ENCODE measurements around the gene DTWD2. TPM values are rescaled to one million over a fixed set of nuclear protein-coding genes. Genes with fewer than 3 reads are reported as not detected.
"Not testable (repeated sequence)": the region's sequence is repeated elsewhere in the genome, so short reads cannot be mapped to it uniquely, and the experiment has no call there.

The DTWD2 gene
- total RNA-seq, 4 donors from 2014 or later: 1.5 to 42.1 (median 15.9) TPM

- no peaks in the 10 kb centered on the region for H3K9me3 ChIP-seq
- no peak for TF ChIP-seq POLR2A (IDR thresholded peaks at IDR 0.05)
- no peak for TF ChIP-seq CTCF (IDR thresholded peaks at IDR 0.05)
- DNase-seq: no peak
- intact Hi-C loops (cut with DNase I; ENCODE audit: low total_unique reads): no loop called here
- no peak overlapping the region for H3K4me3 ChIP-seq
- no peaks in the 10 kb centered on the region for H3K4me1 ChIP-seq
- no peaks in the 10 kb centered on the region for H3K27me3 ChIP-seq
- no peak overlapping the region for H3K27ac ChIP-seq
- no peaks in the 10 kb centered on the region for H3K36me3 ChIP-seq
Observed at GRCh38 chr5:119016125-119016774, 27.9 kb upstream of the DTWD2 start.

GRCh38 chr5:119011186-119011585 is 22.8 kb upstream of the DTWD2 start:
- Histone ChIP-seq H3K27me3 (no peaks in the 10 kb centered on the region), H3K36me3 (no peaks in the 10 kb centered on the region), H3K4me3 (no peak overlapping the region), H3K9me3 (no peaks in the 10 kb centered on the region), H3K4me1 (no peaks in the 10 kb centered on the region), H3K27ac (no peak overlapping the region)
- TF ChIP-seq POLR2A (IDR thresholded peaks at IDR 0.05) (no peak), CTCF (IDR thresholded peaks at IDR 0.05) (no peak)
- intact Hi-C loops (cut with DNase I; ENCODE audit: low total_unique reads): no loop called here
- DNase-seq: no peak

- no peaks in the 10 kb centered on the region for H3K27me3 ChIP-seq
- intact Hi-C loops (cut with DNase I; ENCODE audit: low total_unique reads): no loop called here
- H3K4me1 ChIP-seq: no peaks in the 10 kb centered on the region
- no peaks in the 10 kb centered on the region for H3K9me3 ChIP-seq
- no peak overlapping the region for H3K4me3 ChIP-seq
- DNase-seq: no peak
- TF ChIP-seq CTCF (IDR thresholded peaks at IDR 0.05) (no peak), POLR2A (IDR thresholded peaks at IDR 0.05) (no peak)
- H3K36me3 ChIP-seq: no peaks in the 10 kb centered on the region
- no peak overlapping the region for H3K27ac ChIP-seq
Observed at GRCh38 chr5:119010206-119010605, 21.9 kb upstream of the DTWD2 start.

GRCh38 chr5:119009131-119009530 is 20.8 kb upstream of the DTWD2 start:
- Histone ChIP-seq H3K27ac (no peak overlapping the region), H3K36me3 (no peaks in the 10 kb centered on the region), H3K4me3 (no peak overlapping the region), H3K27me3 (no peaks in the 10 kb centered on the region), H3K9me3 (no peaks in the 10 kb centered on the region), H3K4me1 (no peaks in the 10 kb centered on the region)
- DNase-seq: no peak
- TF ChIP-seq POLR2A (IDR thresholded peaks at IDR 0.05) (no peak), CTCF (IDR thresholded peaks at IDR 0.05) (no peak)
- intact Hi-C loops (cut with DNase I; ENCODE audit: low total_unique reads): no loop called here

GRCh38 chr5:118999696-119000095 is 11.3 kb upstream of the DTWD2 start:
- intact Hi-C loops (cut with DNase I; ENCODE audit: low total_unique reads): no loop called here
- Histone ChIP-seq H3K9me3 (no peaks in the 10 kb centered on the region), H3K36me3 (no peaks in the 10 kb centered on the region), H3K27me3 (no peaks in the 10 kb centered on the region), H3K4me3 (no peak overlapping the region), H3K4me1 (no peaks in the 10 kb centered on the region), H3K27ac (no peak overlapping the region)
- no peak for DNase-seq
- TF ChIP-seq POLR2A (IDR thresholded peaks at IDR 0.05): no peak
- TF ChIP-seq CTCF (IDR thresholded peaks at IDR 0.05): no peak

GRCh38 chr5:118998861-118999260 is 10.5 kb upstream of the DTWD2 start:
- H3K27me3 ChIP-seq; H3K36me3 ChIP-seq; intact Hi-C loops (cut with DNase I; ENCODE audit: low total_unique reads); DNase-seq; H3K4me1 ChIP-seq; H3K4me3 ChIP-seq; H3K27ac ChIP-seq; H3K9me3 ChIP-seq: not testable (repeated sequence)

All from uterus (tissue), 4 donors.